HL-60 (cell line): ENCODE measurements around the gene PAK5.

ENCODE experiments used
- DNase-seq, 2 experiments: peaks; one replicate each; pipeline ENCODE4 v3.0.0-alpha.2; 2010 to 2020; ENCODE audit warnings: low read depth in 1 of 2, low spot score in 1 of 2
- H3K27ac ChIP-seq: fragments of 250-450 bp; sonication (Bioruptor Pico); replicated peaks from 2 replicates; pipeline ENCODE4 v1.5.1; 2020; ENCODE audit warnings: mild to moderate bottlenecking, moderate library complexity
- H3K27me3 ChIP-seq: fragments of 250-450 bp; sonication (Bioruptor Pico); 2 replicates; pipeline ENCODE4 v1.5.1; 2021; ENCODE audit warnings: mild to moderate bottlenecking, moderate library complexity; ENCODE audit not compliant: insufficient read depth, poor library complexity, severe bottlenecking
- H3K4me3 ChIP-seq: replicated peaks from 2 replicates; pipeline ENCODE4 v1.5.1; 2011; ENCODE audit warnings: mild to moderate bottlenecking, control low read depth, low read length; ENCODE audit not compliant: insufficient read depth
- GABPA ChIP-seq: IDR thresholded peaks from 2 replicates; pipeline ENCODE4 v1.6.1; 2012; ENCODE audit warnings: low read depth
- POLR2AphosphoS5 ChIP-seq: IDR thresholded peaks from 2 replicates; pipeline ENCODE4 v1.6.1; 2012; ENCODE audit warnings: low read depth
- SPI1 ChIP-seq: IDR thresholded peaks from 2 replicates; pipeline ENCODE4 v1.6.1; 2012; ENCODE audit warnings: low read depth, mild to moderate bottlenecking, borderline replicate concordance
- TF ChIP-seq, protein P1 (sequence below): IDR thresholded peaks from one replicate; pipeline ENCODE4 v1.5.1; 2011; ENCODE audit warnings: low read length, control low read depth, inconsistent platforms; ENCODE audit not compliant: insufficient read depth
- TF ChIP-seq, protein P2 (sequence below): IDR thresholded peaks from 2 replicates; pipeline ENCODE4 v1.6.1; 2012; ENCODE audit warnings: low read depth; ENCODE audit not compliant: insufficient replicate concordance

Gene PAK5

DNA sequence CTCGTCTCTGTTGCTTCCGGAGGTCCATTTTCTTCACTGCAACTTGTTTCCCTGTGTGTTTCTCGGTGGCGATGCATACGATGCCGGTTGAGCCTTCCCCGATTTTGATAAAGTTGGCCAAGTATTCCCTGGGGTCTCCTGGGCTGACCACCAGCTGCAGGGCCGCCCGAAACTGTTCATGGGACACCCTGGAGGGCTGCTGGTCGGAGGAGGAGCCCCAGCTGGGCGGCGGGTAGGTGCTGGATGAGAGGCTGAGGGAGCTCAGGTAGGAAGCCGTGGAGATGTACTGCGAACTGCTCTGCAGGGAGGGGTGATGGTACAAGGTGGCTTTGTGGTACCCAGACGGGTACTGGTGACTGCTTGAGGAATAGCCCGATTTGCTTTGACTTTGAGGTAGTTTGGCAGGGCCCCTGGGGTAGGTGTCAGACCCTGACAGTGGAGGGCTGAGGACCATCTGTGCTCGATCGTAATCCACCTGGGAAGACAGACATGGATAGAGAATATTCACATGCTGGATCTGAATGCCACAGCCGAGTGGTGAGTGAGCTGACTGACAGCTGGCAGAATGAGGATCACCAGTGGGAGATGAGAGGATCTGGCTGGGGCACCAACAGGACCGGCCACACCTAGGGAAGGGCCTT, 272.8 kb downstream of the PAK5 start:
- no peak overlapping the region for H3K4me3 ChIP-seq
- H3K27ac ChIP-seq: no peak overlapping the region
- no peak for TF ChIP-seq SPI1
- no peak for TF ChIP-seq POLR2AphosphoS5
- no peak for TF ChIP-seq GABPA
- TF ChIP-seq, protein P1, sequence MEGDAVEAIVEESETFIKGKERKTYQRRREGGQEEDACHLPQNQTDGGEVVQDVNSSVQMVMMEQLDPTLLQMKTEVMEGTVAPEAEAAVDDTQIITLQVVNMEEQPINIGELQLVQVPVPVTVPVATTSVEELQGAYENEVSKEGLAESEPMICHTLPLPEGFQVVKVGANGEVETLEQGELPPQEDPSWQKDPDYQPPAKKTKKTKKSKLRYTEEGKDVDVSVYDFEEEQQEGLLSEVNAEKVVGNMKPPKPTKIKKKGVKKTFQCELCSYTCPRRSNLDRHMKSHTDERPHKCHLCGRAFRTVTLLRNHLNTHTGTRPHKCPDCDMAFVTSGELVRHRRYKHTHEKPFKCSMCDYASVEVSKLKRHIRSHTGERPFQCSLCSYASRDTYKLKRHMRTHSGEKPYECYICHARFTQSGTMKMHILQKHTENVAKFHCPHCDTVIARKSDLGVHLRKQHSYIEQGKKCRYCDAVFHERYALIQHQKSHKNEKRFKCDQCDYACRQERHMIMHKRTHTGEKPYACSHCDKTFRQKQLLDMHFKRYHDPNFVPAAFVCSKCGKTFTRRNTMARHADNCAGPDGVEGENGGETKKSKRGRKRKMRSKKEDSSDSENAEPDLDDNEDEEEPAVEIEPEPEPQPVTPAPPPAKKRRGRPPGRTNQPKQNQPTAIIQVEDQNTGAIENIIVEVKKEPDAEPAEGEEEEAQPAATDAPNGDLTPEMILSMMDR: no peak
- TF ChIP-seq, protein P2, sequence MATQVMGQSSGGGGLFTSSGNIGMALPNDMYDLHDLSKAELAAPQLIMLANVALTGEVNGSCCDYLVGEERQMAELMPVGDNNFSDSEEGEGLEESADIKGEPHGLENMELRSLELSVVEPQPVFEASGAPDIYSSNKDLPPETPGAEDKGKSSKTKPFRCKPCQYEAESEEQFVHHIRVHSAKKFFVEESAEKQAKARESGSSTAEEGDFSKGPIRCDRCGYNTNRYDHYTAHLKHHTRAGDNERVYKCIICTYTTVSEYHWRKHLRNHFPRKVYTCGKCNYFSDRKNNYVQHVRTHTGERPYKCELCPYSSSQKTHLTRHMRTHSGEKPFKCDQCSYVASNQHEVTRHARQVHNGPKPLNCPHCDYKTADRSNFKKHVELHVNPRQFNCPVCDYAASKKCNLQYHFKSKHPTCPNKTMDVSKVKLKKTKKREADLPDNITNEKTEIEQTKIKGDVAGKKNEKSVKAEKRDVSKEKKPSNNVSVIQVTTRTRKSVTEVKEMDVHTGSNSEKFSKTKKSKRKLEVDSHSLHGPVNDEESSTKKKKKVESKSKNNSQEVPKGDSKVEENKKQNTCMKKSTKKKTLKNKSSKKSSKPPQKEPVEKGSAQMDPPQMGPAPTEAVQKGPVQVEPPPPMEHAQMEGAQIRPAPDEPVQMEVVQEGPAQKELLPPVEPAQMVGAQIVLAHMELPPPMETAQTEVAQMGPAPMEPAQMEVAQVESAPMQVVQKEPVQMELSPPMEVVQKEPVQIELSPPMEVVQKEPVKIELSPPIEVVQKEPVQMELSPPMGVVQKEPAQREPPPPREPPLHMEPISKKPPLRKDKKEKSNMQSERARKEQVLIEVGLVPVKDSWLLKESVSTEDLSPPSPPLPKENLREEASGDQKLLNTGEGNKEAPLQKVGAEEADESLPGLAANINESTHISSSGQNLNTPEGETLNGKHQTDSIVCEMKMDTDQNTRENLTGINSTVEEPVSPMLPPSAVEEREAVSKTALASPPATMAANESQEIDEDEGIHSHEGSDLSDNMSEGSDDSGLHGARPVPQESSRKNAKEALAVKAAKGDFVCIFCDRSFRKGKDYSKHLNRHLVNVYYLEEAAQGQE: no peak
- no peak for DNase-seq
- no peaks in the 10 kb centered on the region for H3K27me3 ChIP-seq

DNA sequence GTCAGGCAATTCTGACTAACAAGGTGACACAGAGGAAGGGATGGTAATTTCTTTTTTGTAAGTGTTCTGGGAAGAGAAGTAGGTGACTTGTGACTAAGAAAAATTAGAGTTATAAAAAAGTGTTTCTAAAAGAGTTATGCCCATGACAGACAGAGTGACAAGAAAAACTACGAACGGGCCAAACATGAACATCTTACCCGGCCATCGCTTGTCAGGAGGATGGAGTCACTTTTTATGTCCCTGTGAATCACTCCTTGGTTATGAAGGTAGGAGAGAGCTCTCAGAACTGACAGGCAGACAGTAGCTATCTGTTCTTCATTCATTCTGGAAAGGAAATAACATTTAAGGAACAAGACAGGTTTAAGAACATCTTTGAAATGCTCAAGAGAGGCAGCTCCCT, 281.5 kb downstream of the PAK5 start:
- DNase-seq: no peak
- Histone ChIP-seq H3K27ac (no peak overlapping the region), H3K27me3 (no peaks in the 10 kb centered on the region), H3K4me3 (no peak overlapping the region)
- TF ChIP-seq POLR2AphosphoS5 (no peak), GABPA (no peak), SPI1 (no peak)
- TF ChIP-seq, protein P1: no peak
- TF ChIP-seq, protein P2: no peak

DNA sequence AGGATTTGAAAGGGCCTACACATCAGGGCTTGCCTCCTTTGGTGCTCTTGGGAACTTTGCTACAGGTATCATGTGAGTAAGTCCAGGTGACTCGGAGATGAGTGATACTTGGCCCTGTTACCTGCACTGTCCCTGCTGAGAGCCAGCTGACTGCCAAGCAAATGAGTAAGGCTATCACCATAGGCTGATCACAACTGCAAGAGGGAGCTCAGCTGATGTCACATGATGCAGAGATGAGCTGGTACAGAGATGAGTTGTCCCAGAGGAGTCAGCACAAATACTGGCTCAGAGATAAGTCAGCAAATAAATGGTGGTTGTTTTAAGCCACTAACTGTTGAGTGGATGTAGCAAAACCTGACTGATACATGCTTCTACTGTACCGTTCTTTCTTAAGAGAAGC, 283.1 kb downstream of the PAK5 start:
- Histone ChIP-seq H3K4me3 (no peak overlapping the region), H3K27me3 (no peaks in the 10 kb centered on the region), H3K27ac (no peak overlapping the region)
- no peak for DNase-seq
- no peak for TF ChIP-seq GABPA
- TF ChIP-seq, protein P2: no peak
